Endothelial cell of umbilical vein (primary cell): ENCODE data around the gene DPF3. TPM values are rescaled to one million over a fixed set of nuclear protein-coding genes. Genes with fewer than 3 reads are reported as not detected.

ENCODE experiments used
- BruUV-seq: library from RNA; stranded (reverse); fragments of 400-500 nt; replicated peaks from 2 replicates; lab custom pipeline; 2021; lab: Mats Ljungman, UMichigan
- CTCF ChIA-PET: fragments of 300-600, 350-600 bp; sonication (Branson Sonifier 250); formaldehyde crosslinking; loops from one replicate; lab custom pipeline; 2021; ENCODE audit warnings: antibody characterized with exemption, inconsistent platforms; lab: Charles Lee
- POLR2A ChIA-PET: fragments of 300-600, 350-600 bp; sonication (Branson Sonifier 250); formaldehyde crosslinking; loops from one replicate; lab custom pipeline; 2021; ENCODE audit warnings: antibody characterized with exemption, inconsistent platforms; lab: Charles Lee
- DNase-seq: peaks from one replicate; pipeline ENCODE4 v3.0.0-alpha.2; 2011; ENCODE audit warnings: low read depth, low spot score
- FAIRE-seq: peaks from 2 replicates; lab custom pipeline; 2011; peaks lifted over from hg19 to GRCh38; lab: Jason Lieb, UNC
- H2AFZ ChIP-seq: 2 replicates; pipeline ENCODE4 v1.6.0; 2012; ENCODE audit warnings: low read depth, low read length, control low read depth, inconsistent platforms
- H3K27ac ChIP-seq: 2 replicates; pipeline ENCODE4 v1.5.1; 2011; ENCODE audit warnings: low read depth, mild to moderate bottlenecking, control low read depth, low read length, moderate library complexity; ENCODE audit not compliant: insufficient read depth
- H3K27me3 ChIP-seq, 2 experiments: 2 replicates each; pipeline versions ENCODE4 v1.6.0 to v1.6.1; 2011; ENCODE audit warnings: low read length in 2 of 2, mixed read lengths in 1 of 2; ENCODE audit not compliant: control insufficient read depth in 2 of 2, insufficient read depth in 2 of 2
- H3K36me3 ChIP-seq, 2 experiments: 2 replicates in 1 of 2; 3 replicates in 1 of 2; pipeline ENCODE4 v1.5.1; 2011; ENCODE audit warnings: low read length in 2 of 2, mild to moderate bottlenecking in 1 of 2, moderate library complexity in 1 of 2; ENCODE audit not compliant: control insufficient read depth in 2 of 2, insufficient read depth in 2 of 2; ENCODE audit errors: extremely low read depth in 1 of 2
- H3K4me1 ChIP-seq: 3 replicates; pipeline ENCODE4 v1.5.1; 2011; ENCODE audit warnings: mild to moderate bottlenecking, low read length; ENCODE audit not compliant: control insufficient read depth, insufficient read depth; ENCODE audit errors: extremely low read depth
- H3K4me2 ChIP-seq: 2 replicates; pipeline ENCODE4 v1.6.1; 2011; ENCODE audit warnings: low read length, control low read depth, mixed read lengths; ENCODE audit not compliant: insufficient read depth
- H3K4me3 ChIP-seq, 3 experiments: fragments of 200-600 bp in 1 of 3; sonication (generic), shearing (Covaris generic) in 1 of 3; replicated peaks in 1 of 3; 2 replicates each; pipeline ENCODE4 v1.5.1; 2011 to 2016; ENCODE audit warnings: control low read depth in 3 of 3, low read length in 3 of 3, mild to moderate bottlenecking in 2 of 3, inconsistent platforms in 1 of 3, low read depth in 1 of 3, moderate library complexity in 1 of 3; ENCODE audit not compliant: insufficient read depth in 1 of 3
- H3K79me2 ChIP-seq: 2 replicates; pipeline ENCODE4 v1.6.0; 2012; ENCODE audit warnings: low read length, inconsistent platforms; ENCODE audit not compliant: control insufficient read depth, insufficient read depth
- H3K9ac ChIP-seq: replicated peaks from 2 replicates; pipeline ENCODE3; 2011; ENCODE audit warnings: low read length, control low read depth; ENCODE audit not compliant: insufficient read depth; ENCODE audit errors: extremely low read depth
- H3K9me1 ChIP-seq: replicated peaks from 3 replicates; pipeline ENCODE4 v1.6.0; 2011; ENCODE audit warnings: mild to moderate bottlenecking, low read length; ENCODE audit not compliant: control insufficient read depth, insufficient read depth; ENCODE audit errors: extremely low read depth
- H3K9me3 ChIP-seq: replicated peaks from 2 replicates; pipeline ENCODE4 v1.5.1; 2012; ENCODE audit warnings: low read length, inconsistent platforms; ENCODE audit not compliant: control insufficient read depth, insufficient read depth
- H4K20me1 ChIP-seq: replicated peaks from 2 replicates; pipeline ENCODE3; 2011; ENCODE audit warnings: mild to moderate bottlenecking, low read length; ENCODE audit not compliant: control insufficient read depth, insufficient read depth; ENCODE audit errors: extremely low read depth
- CTCF ChIP-seq, 2 donors: IDR thresholded peaks; 1 replicate in 1 of 2; 2 replicates in 1 of 2; pipeline ENCODE4 v1.5.1; 2011; ENCODE audit warnings: low read length in 2 of 2, mild to moderate bottlenecking in 2 of 2, moderate library complexity in 2 of 2, control low read depth in 1 of 2, inconsistent platforms in 1 of 2, low read depth in 1 of 2; ENCODE audit not compliant: insufficient read depth in 1 of 2; ENCODE audit errors: extremely low read depth in 1 of 2
- EZH2 ChIP-seq: IDR thresholded peaks from 2 replicates; pipeline ENCODE4 v1.6.1; 2012; ENCODE audit warnings: borderline replicate concordance, low read depth, mild to moderate bottlenecking, moderate library complexity, low read length, inconsistent platforms; ENCODE audit not compliant: severe bottlenecking
- FOS ChIP-seq: IDR thresholded peaks from 2 replicates; pipeline ENCODE4 v1.6.1; 2011; ENCODE audit warnings: mild to moderate bottlenecking, low read length, moderate library complexity, borderline replicate concordance; ENCODE audit not compliant: insufficient read depth
- GATA2 ChIP-seq: IDR thresholded peaks from 2 replicates; pipeline ENCODE4 v1.7.0; 2011; ENCODE audit warnings: low read depth, mild to moderate bottlenecking, moderate library complexity, mixed read lengths, low read length; ENCODE audit not compliant: insufficient read length, insufficient read depth
- JUN ChIP-seq: IDR thresholded peaks from 2 replicates; pipeline ENCODE4 v1.6.1; 2011; ENCODE audit warnings: borderline replicate concordance, low read depth; ENCODE audit not compliant: insufficient read length, insufficient read depth
- MAX ChIP-seq: IDR thresholded peaks from 2 replicates; pipeline ENCODE4 v1.6.1; 2011; ENCODE audit not compliant: insufficient read depth, insufficient read length
- MYC ChIP-seq: IDR thresholded peaks from one replicate; pipeline ENCODE4 v1.6.1; 2011; ENCODE audit warnings: mild to moderate bottlenecking, low read depth, low read length
- POLR2A ChIP-seq: IDR thresholded peaks from 2 replicates; pipeline ENCODE4 v1.6.1; 2012; ENCODE audit warnings: low read depth, mild to moderate bottlenecking, control low read depth, low read length
- POLR2AphosphoS5 ChIP-seq: IDR thresholded peaks from 2 replicates; pipeline ENCODE4 v1.6.1; 2012; ENCODE audit warnings: low read depth, mild to moderate bottlenecking, control low read depth, low read length, moderate library complexity; ENCODE audit not compliant: insufficient read depth
- dilution Hi-C: fragments of 300-500 bp; cut with MboI; formaldehyde crosslinking; loops from one replicate; pipeline ENCODE4 v1.15.0; 2019; ENCODE audit warnings: low sequenced_read_pairs; ENCODE audit not compliant: extremely low pct_ligation_motif_present
- intact Hi-C: fragments of 100-400 bp; cut with micrococcal nuclease; formaldehyde crosslinking; loops from one replicate; pipeline ENCODE4 v1.10.0; 2022
- polyA plus RNA-seq, 4 experiments: library from polyadenylated mRNA; depleted of rRNA in 3 of 4; stranded (reverse) in 3 of 4; unstranded in 1 of 4; fragments of >200 nt; gene quantifications; 2 replicates each; pipeline versions ENCODE4 v1.2.1 to v1.2.3, GENCODE V29; 2011 to 2012; ENCODE audit warnings: missing spikeins in 1 of 4
- total RNA-seq: library from RNA; stranded (reverse); gene quantifications from 2 replicates; pipeline ENCODE4 v1.2.3, GENCODE V29; 2021

The DPF3 gene
- total and polyA plus RNA-seq, 2 donors (not counting 3 experiments of a cell fraction or from before 2014, with no cell fraction given), result 2.4 to 3.5 TPM

- DNase-seq (no peak), FAIRE-seq (no peak)
- peaks cover 8% of the 10 kb centered on the region for H3K4me1 ChIP-seq
- intact Hi-C loops (no loop called here), dilution Hi-C loops (no loop called here)
- H4K20me1 ChIP-seq, result no peaks in the 10 kb centered on the region
- CTCF ChIA-PET, result interaction anchor here (0.9 to 1.2 kb wide), 4 partner anchors 21 to 119 kb away, joined by 3 read pairs; no protein-coding TSS in a partner anchor
- H3K27ac ChIP-seq, result no peak overlapping the region
- no peaks in the 10 kb centered on the region for H3K36me3 ChIP-seq
- H3K27me3 ChIP-seq, result no peaks in the 10 kb centered on the region
- H3K79me2 ChIP-seq, result no peaks in the 10 kb centered on the region
- H3K4me3 ChIP-seq, result no peak overlapping the region
- H3K4me2 ChIP-seq, result no peak overlapping the region
- no peaks in the 10 kb centered on the region for H3K9me1 ChIP-seq
- POLR2A ChIA-PET, result no interaction called here
- no peak overlapping the region for H2AFZ ChIP-seq
- H3K9me3 ChIP-seq, result no peaks in the 10 kb centered on the region
- no peak for TF ChIP-seq FOS
- no peak for TF ChIP-seq CTCF (IDR thresholded peaks at IDR 0.05; ENCODE audit: extremely low read depth in 1 of 2, insufficient read depth in 1 of 2, low read depth in 1 of 2, low read length in 2 of 2)
- TF ChIP-seq EZH2, result no peak
- TF ChIP-seq MYC, result no peak
- TF ChIP-seq POLR2AphosphoS5, result no peak
- TF ChIP-seq POLR2A, result no peak
- TF ChIP-seq MAX, result no peak
- no peak for TF ChIP-seq JUN
- TF ChIP-seq GATA2, result no peak
- no TSS peak for BruUV-seq
- no peak overlapping the region for H3K9ac ChIP-seq
Measured at GRCh38 chr14:72634691-72635616, 258.9 kb downstream of the DPF3 start.
